Measurements from ENCODE around the gene RAB11FIP4.

- TF ChIP-seq POLR2A (IDR thresholded peaks at IDR 0.05) (no peak), CTCF (IDR thresholded peaks at IDR 0.05) (no peak)
These were observed 14.5 kb downstream of the RAB11FIP4 start for GRCh38 chr17:31405890-31406371.
